GM23248 (cell line): Measurements from ENCODE around the gene GPS1.

ENCODE experiments used
- EZH2 ChIP-seq: fragments of 200-600 bp; sonication (generic); IDR thresholded peaks from 2 replicates; pipeline ENCODE4 v1.6.1; 2018; ENCODE audit warnings: antibody characterized with exemption, mild to moderate bottlenecking; ENCODE audit not compliant: insufficient read depth, poor library complexity, severe bottlenecking
- EZH2phosphoT487 ChIP-seq: fragments of 200-600 bp; sonication (generic); IDR thresholded peaks from 2 replicates; pipeline ENCODE4 v1.6.1; 2018; ENCODE audit warnings: antibody characterized with exemption, moderate library complexity, mild to moderate bottlenecking, low read depth; ENCODE audit not compliant: insufficient read depth

GRCh38 chr17:82078433-82078832 lies 26.7 kb downstream of the GPS1 start:
- TF ChIP-seq EZH2phosphoT487 (no peak), EZH2 (no peak)
